Trophoblast cell (in vitro differentiated cells and primary cell): ENCODE results near the gene NLGN4Y.

Experiments used
- DNase-seq, 2 donors: peaks; one replicate each; pipeline ENCODE4 v3.0.0-alpha.2; 2016
- H2AFZ ChIP-seq: 2 replicates; pipeline ENCODE4 v1.6.1; 2013; ENCODE audit warnings: low read length, moderate library complexity, mild to moderate bottlenecking; ENCODE audit not compliant: insufficient read depth, poor library complexity
- H2AK5ac ChIP-seq: 2 replicates; pipeline ENCODE4 v1.6.1; 2013; ENCODE audit warnings: mild to moderate bottlenecking, low read length
- H2BK120ac ChIP-seq: 2 replicates; pipeline ENCODE4 v1.6.1; 2013; ENCODE audit warnings: low read length, mild to moderate bottlenecking, moderate library complexity; ENCODE audit not compliant: insufficient read depth, poor library complexity
- H2BK12ac ChIP-seq: 2 replicates; pipeline ENCODE4 v1.6.1; 2013; ENCODE audit warnings: mild to moderate bottlenecking, low read length, moderate library complexity
- H2BK5ac ChIP-seq: 2 replicates; pipeline ENCODE4 v1.6.1; 2013; ENCODE audit warnings: low read length, low read depth, moderate library complexity, mild to moderate bottlenecking; ENCODE audit not compliant: poor library complexity
- H3K14ac ChIP-seq: 2 replicates; pipeline ENCODE4 v1.6.1; 2013; ENCODE audit warnings: mild to moderate bottlenecking, low read length
- H3K18ac ChIP-seq: 2 replicates; pipeline ENCODE4 v1.6.1; 2013; ENCODE audit warnings: mild to moderate bottlenecking, low read length
- H3K23ac ChIP-seq: 2 replicates; pipeline ENCODE4 v1.6.1; 2013; ENCODE audit warnings: low read length
- H3K27ac ChIP-seq: 2 replicates; pipeline ENCODE4 v1.5.1; 2013; ENCODE audit warnings: low read depth, mild to moderate bottlenecking, inconsistent platforms, low read length, moderate library complexity
- H3K27me3 ChIP-seq: 2 replicates; pipeline ENCODE4 v1.6.1; 2013; ENCODE audit warnings: inconsistent platforms, mild to moderate bottlenecking, low read length, moderate library complexity; ENCODE audit not compliant: insufficient read depth
- H3K36me3 ChIP-seq, 2 experiments: 1 replicate in 1 of 2; 2 replicates in 1 of 2; pipeline ENCODE4 v1.6.1; 2013; ENCODE audit warnings: low read length in 2 of 2, mild to moderate bottlenecking in 2 of 2, moderate library complexity in 1 of 2; ENCODE audit not compliant: insufficient read depth in 2 of 2, control insufficient read depth in 1 of 2
- H3K4ac ChIP-seq: 2 replicates; pipeline ENCODE4 v1.6.1; 2013; ENCODE audit warnings: low read depth, mild to moderate bottlenecking, low read length, moderate library complexity
- H3K4me1 ChIP-seq, 2 experiments: 1 replicate in 1 of 2; 2 replicates in 1 of 2; pipeline ENCODE4 v1.6.1; 2013; ENCODE audit warnings: low read length in 2 of 2, mild to moderate bottlenecking in 2 of 2, moderate library complexity in 1 of 2; ENCODE audit not compliant: insufficient read depth in 2 of 2, control insufficient read depth in 1 of 2
- H3K4me2 ChIP-seq: 2 replicates; pipeline ENCODE4 v1.6.1; 2013; ENCODE audit warnings: inconsistent platforms, mild to moderate bottlenecking, low read length, moderate library complexity
- H3K4me3 ChIP-seq: 2 replicates; pipeline ENCODE4 v1.5.1; 2013; ENCODE audit warnings: mild to moderate bottlenecking, low read depth, low read length, inconsistent platforms
- H3K79me1 ChIP-seq: one replicate; pipeline ENCODE4 v1.6.1; 2013; ENCODE audit warnings: low read length
- H3K79me2 ChIP-seq: 2 replicates; pipeline ENCODE4 v1.6.1; 2013; ENCODE audit warnings: low read length, mild to moderate bottlenecking; ENCODE audit not compliant: control insufficient read depth, insufficient read depth, poor library complexity
- H3K9ac ChIP-seq: 2 replicates; pipeline ENCODE4 v1.6.1; 2013; ENCODE audit warnings: mild to moderate bottlenecking, low read length
- H3K9me3 ChIP-seq: 2 replicates; pipeline ENCODE4 v1.6.1; 2013; ENCODE audit warnings: low read depth, mild to moderate bottlenecking, control low read depth, inconsistent platforms, low read length; ENCODE audit not compliant: insufficient read depth
- H4K12ac ChIP-seq: 2 replicates; pipeline ENCODE4 v1.6.1; 2013; ENCODE audit warnings: low read depth, mild to moderate bottlenecking, low read length, moderate library complexity
- H4K8ac ChIP-seq: 2 replicates; pipeline ENCODE4 v1.6.1; 2013; ENCODE audit warnings: low read depth, mild to moderate bottlenecking, low read length, moderate library complexity
- H4K91ac ChIP-seq: one replicate; pipeline ENCODE4 v1.6.1; 2013; ENCODE audit warnings: low read depth, mild to moderate bottlenecking, low read length, moderate library complexity
- WGBS: extraction: QIAGEN DNeasy Blood & Tissue Kit; methylation state at CpG from one replicate; pipeline ENCODE4 v1.1.7; 2013; ENCODE audit warnings: missing lambda C conversion rate; ENCODE audit not compliant: insufficient read length, insufficient coverage; ENCODE audit errors: extremely low coverage; 5-methylcytosine and 5-hydroxymethylcytosine counted together

Gene NLGN4Y

DNA sequence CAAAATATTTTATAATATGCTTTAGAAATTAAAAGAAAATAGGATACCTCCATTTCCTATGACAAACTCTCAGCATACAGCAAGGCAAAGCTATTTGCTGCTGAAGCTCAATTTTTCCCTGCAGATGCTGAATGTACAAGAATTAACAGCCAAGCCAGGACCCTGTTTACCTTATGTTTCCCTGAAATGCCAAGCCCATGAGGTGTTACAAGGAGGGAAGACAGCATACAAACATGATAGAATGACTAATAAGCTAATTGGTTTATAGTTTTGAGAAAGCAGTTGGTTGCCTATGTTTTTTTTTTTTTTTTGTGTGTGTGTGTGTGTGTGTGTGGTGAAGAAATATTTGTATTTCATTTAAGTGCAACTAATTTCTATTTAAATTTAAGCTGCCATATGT is 113.2 kb downstream of the NLGN4Y start:
- no peak for DNase-seq
- Histone ChIP-seq H2BK5ac (no peak overlapping the region), H2BK120ac (no peak overlapping the region), H3K36me3 (peaks cover 3 to 5% of the 10 kb centered on the region in 2 experiments), H3K18ac (no peak overlapping the region), H3K27ac (no peak overlapping the region), H3K79me2 (no peaks in the 10 kb centered on the region), H3K4me3 (no peak overlapping the region), H4K8ac (no peak overlapping the region), H3K79me1 (no peaks in the 10 kb centered on the region), H2BK12ac (no peak overlapping the region), H4K12ac (no peak overlapping the region), H3K9me3 (no peaks in the 10 kb centered on the region), H3K9ac (no peak overlapping the region), H3K4ac (no peak overlapping the region), H4K91ac (no peak overlapping the region), H3K23ac (no peak overlapping the region), H3K14ac (no peak overlapping the region), H2AK5ac (no peak overlapping the region), H3K4me1 (no peaks in the 10 kb centered on the region), H2AFZ (no peak overlapping the region), H3K4me2 (no peak overlapping the region), H3K27me3 (no peaks in the 10 kb centered on the region)

GRCh38 chrY:14641853-14642252 is 117.5 kb downstream of the NLGN4Y start:
- Histone ChIP-seq H3K79me2 (no peaks in the 10 kb centered on the region), H2BK12ac (no peak overlapping the region), H2BK5ac (no peak overlapping the region), H3K9ac (no peak overlapping the region), H3K36me3 (peaks cover 0 to 6% of the 10 kb centered on the region in 2 experiments), H3K79me1 (no peaks in the 10 kb centered on the region), H3K4me1 (no peaks in the 10 kb centered on the region), H3K14ac (no peak overlapping the region), H2AK5ac (no peak overlapping the region), H4K12ac (no peak overlapping the region), H3K4ac (no peak overlapping the region), H3K27ac (no peak overlapping the region), H3K9me3 (no peaks in the 10 kb centered on the region), H3K4me2 (no peak overlapping the region), H4K91ac (no peak overlapping the region), H2BK120ac (no peak overlapping the region), H3K27me3 (no peaks in the 10 kb centered on the region), H3K23ac (no peak overlapping the region), H3K4me3 (no peak overlapping the region), H4K8ac (no peak overlapping the region), H3K18ac (no peak overlapping the region), H2AFZ (no peak overlapping the region)
- DNase-seq = no peak
- no CpG with 5 or more reads among the region's 2 CpGs for WGBS

GRCh38 chrY:14644157-14644952 is 120.0 kb downstream of the NLGN4Y start:
- Histone ChIP-seq H3K14ac (no peak overlapping the region), H2BK12ac (no peak overlapping the region), H3K79me2 (no peaks in the 10 kb centered on the region), H3K9me3 (no peaks in the 10 kb centered on the region), H4K12ac (no peak overlapping the region), H2BK5ac (no peak overlapping the region), H3K4me1 (no peaks in the 10 kb centered on the region), H3K9ac (no peak overlapping the region), H2BK120ac (no peak overlapping the region), H2AK5ac (no peak overlapping the region), H3K27ac (no peak overlapping the region), H3K4ac (no peak overlapping the region), H3K36me3 (peaks cover 0 to 6% of the 10 kb centered on the region in 2 experiments), H3K4me2 (no peak overlapping the region), H3K18ac (no peak overlapping the region), H3K4me3 (no peak overlapping the region), H4K8ac (no peak overlapping the region), H2AFZ (no peak overlapping the region), H3K79me1 (no peaks in the 10 kb centered on the region), H3K23ac (no peak overlapping the region), H3K27me3 (no peaks in the 10 kb centered on the region), H4K91ac (no peak overlapping the region)
- DNase-seq = no peak
- WGBS = no CpG with 5 or more reads among the region's 6 CpGs

GRCh38 chrY:14679181-14679580 is 154.9 kb downstream of the NLGN4Y start:
- H3K4ac ChIP-seq = no peak overlapping the region
- no peaks in the 10 kb centered on the region for H3K79me1 ChIP-seq
- no peaks in the 10 kb centered on the region for H3K9me3 ChIP-seq
- H3K79me2 ChIP-seq = no peaks in the 10 kb centered on the region
- no peak overlapping the region for H2BK5ac ChIP-seq
- no peak for DNase-seq
- no peak overlapping the region for H3K4me3 ChIP-seq
- H3K18ac ChIP-seq = no peak overlapping the region
- H2BK120ac ChIP-seq = no peak overlapping the region
- H3K4me1 ChIP-seq = no peaks in the 10 kb centered on the region
- H2BK12ac ChIP-seq = no peak overlapping the region
- no peaks in the 10 kb centered on the region for H3K27me3 ChIP-seq
- no peak overlapping the region for H3K4me2 ChIP-seq
- H3K27ac ChIP-seq = no peak overlapping the region
- no peak overlapping the region for H4K8ac ChIP-seq
- H2AFZ ChIP-seq = no peak overlapping the region
- H3K9ac ChIP-seq = no peak overlapping the region
- WGBS = no CpG with 5 or more reads among the region's 1 CpG
- no peak overlapping the region for H4K12ac ChIP-seq
- H2AK5ac ChIP-seq = no peak overlapping the region
- no peak overlapping the region for H4K91ac ChIP-seq
- no peak overlapping the region for H3K23ac ChIP-seq
- no peak overlapping the region for H3K14ac ChIP-seq
- H3K36me3 ChIP-seq = no peaks in the 10 kb centered on the region
